ENCODE results near the gene QRFPR.
"Not testable (repeated sequence)": the region's sequence is repeated elsewhere in the genome, so short reads cannot be mapped to it uniquely, and the experiment has no call there.

QRFPR gene

DNA sequence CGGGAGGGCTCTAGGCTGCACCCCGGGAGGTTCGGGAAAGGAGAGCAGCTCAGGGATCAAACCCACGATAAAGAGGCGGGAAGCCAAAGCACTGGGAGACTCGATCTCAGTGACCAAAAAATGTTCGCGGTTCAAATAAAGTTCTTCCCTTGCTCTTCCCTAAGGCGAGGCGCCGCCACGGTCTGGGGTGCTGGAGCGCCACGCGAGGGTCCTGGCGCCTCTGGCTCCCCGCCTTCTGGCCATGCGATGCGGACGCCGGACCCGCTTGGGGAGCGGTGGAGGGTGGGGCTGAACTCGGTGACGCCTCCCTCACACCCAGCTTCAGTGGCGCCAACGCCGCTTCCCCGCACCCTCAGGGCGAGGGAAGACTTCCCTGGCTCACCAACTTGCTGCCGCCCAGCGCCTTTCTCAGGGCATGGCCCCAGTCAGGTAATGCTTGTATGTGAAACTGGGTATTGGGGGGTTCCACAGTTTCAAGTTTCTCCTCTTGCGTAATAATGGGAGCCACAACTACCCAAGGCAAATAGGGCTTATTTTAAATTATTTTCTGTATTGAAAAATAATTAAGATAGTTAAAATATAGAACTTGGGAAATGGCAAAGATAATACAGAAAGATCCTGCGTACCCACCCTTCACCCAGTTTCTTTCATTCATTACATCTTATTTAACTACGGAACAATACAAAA lies at the start of gene QRFPR:
Gene QRFPR (minus strand): TSS at position 243 of the 687 bp plus-strand sequence. CDS start 371 bp downstream, outside the sequence.
- peak; percentile 93 for TF ChIP-seq L3MBTL2 (conservative IDR thresholded peaks at IDR 0.05)
- TF ChIP-seq SP1 (IDR thresholded peaks at IDR 0.05) = no peak
- DNase-seq (ENCODE audit: extremely low spot score) = peak; percentile 61
- ChIA-PET CTCF (no interaction called here), POLR2A (no interaction called here)

DNA sequence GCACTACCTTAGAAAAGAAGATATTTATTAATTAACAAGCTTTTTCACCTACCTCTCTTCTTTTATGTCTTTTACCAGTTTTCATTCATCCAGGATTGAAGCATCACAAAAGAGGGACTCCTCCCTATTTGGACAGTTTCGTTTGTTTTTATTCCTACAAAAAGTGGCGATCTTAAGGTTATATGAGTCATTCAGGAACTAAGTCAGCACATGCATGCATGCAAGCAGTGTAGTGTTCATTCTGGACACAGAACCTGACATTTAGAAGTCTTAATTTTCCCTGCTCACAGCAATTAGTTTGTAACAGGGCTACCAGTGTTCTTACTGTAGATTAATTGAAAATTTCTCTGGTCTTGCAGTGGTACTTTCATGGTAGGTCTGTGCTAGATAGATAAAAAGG lies 47.9 kb upstream of the QRFPR start:
- DNase-seq (ENCODE audit: extremely low spot score) = no peak
- CTCF ChIA-PET = no interaction called here
- POLR2A ChIA-PET = no interaction called here
- TF ChIP-seq TARDBP (IDR thresholded peaks at IDR 0.05) (no peak), FOXK2 (IDR thresholded peaks at IDR 0.05) (no peak), ZNF384 (IDR thresholded peaks at IDR 0.05) (no peak), HDGF (IDR thresholded peaks at IDR 0.05; ENCODE audit: borderline replicate concordance) (no peak), LEF1 (IDR thresholded peaks at IDR 0.05; ENCODE audit: borderline replicate concordance) (no peak), NFRKB (IDR thresholded peaks at IDR 0.05) (no peak), BHLHE40 (IDR thresholded peaks at IDR 0.05; ENCODE audit: borderline replicate concordance) (no peak), L3MBTL2 (conservative IDR thresholded peaks at IDR 0.05) (no peak), CTBP1 (IDR thresholded peaks at IDR 0.05; ENCODE audit: borderline replicate concordance) (no peak), FOXA1 (IDR thresholded peaks at IDR 0.05) (no peak), ARNT (IDR thresholded peaks at IDR 0.05) (no peak), SP1 (IDR thresholded peaks at IDR 0.05) (no peak), ELF4 (IDR thresholded peaks at IDR 0.05) (no peak), FOXM1 (IDR thresholded peaks at IDR 0.05; ENCODE audit: borderline replicate concordance) (no peak), SUZ12 (IDR thresholded peaks at IDR 0.05) (no peak)
- TF ChIP-seq, protein P1, sequence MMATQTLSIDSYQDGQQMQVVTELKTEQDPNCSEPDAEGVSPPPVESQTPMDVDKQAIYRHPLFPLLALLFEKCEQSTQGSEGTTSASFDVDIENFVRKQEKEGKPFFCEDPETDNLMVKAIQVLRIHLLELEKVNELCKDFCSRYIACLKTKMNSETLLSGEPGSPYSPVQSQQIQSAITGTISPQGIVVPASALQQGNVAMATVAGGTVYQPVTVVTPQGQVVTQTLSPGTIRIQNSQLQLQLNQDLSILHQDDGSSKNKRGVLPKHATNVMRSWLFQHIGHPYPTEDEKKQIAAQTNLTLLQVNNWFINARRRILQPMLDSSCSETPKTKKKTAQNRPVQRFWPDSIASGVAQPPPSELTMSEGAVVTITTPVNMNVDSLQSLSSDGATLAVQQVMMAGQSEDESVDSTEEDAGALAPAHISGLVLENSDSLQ (IDR thresholded peaks at IDR 0.05) = no peak

DNA sequence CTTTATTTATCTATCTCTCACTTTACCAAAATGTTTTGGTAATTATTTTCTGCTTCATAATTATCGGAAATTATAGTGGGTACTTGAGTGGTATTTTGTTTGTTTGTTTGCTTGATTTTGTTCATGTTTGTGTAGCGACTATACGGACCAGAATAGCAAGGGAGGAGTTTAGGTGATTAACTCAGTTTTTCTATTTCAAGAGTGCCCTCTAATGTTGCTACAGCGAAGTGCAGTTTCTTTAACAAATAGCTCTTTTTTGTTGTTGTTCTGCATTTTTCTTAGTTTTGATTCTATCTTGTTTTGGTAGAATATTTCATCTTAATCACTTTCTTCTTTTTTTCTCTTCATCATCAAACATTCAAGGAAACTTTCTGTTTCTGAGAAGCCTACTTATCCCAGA lies 40.8 kb upstream of the QRFPR start:
- ChIA-PET CTCF (interaction anchor here (0.5 to 2.0 kb wide), 5 partner anchors 48 to 146 kb away, joined by 3 to 11 read pairs (median 3); no protein-coding TSS in a partner anchor), POLR2A (no interaction called here)
- DNase-seq (ENCODE audit: extremely low spot score) = peak; percentile 14
- TF ChIP-seq FOXA1 (IDR thresholded peaks at IDR 0.05) = no peak
- no peak for TF ChIP-seq TARDBP (IDR thresholded peaks at IDR 0.05)
- TF ChIP-seq ELF4 (IDR thresholded peaks at IDR 0.05) = no peak
- TF ChIP-seq, protein P1 (IDR thresholded peaks at IDR 0.05) = no peak
- TF ChIP-seq ZNF384 (IDR thresholded peaks at IDR 0.05) = no peak
- TF ChIP-seq CTBP1 (IDR thresholded peaks at IDR 0.05; ENCODE audit: borderline replicate concordance) = no peak
- TF ChIP-seq ARNT (IDR thresholded peaks at IDR 0.05) = no peak
- no peak for TF ChIP-seq LEF1 (IDR thresholded peaks at IDR 0.05; ENCODE audit: borderline replicate concordance)
- no peak for TF ChIP-seq BHLHE40 (IDR thresholded peaks at IDR 0.05; ENCODE audit: borderline replicate concordance)
- no peak for TF ChIP-seq FOXK2 (IDR thresholded peaks at IDR 0.05)
- TF ChIP-seq L3MBTL2 (conservative IDR thresholded peaks at IDR 0.05) = no peak
- no peak for TF ChIP-seq HDGF (IDR thresholded peaks at IDR 0.05; ENCODE audit: borderline replicate concordance)
- no peak for TF ChIP-seq FOXM1 (IDR thresholded peaks at IDR 0.05; ENCODE audit: borderline replicate concordance)
- no peak for TF ChIP-seq NFRKB (IDR thresholded peaks at IDR 0.05)
- no peak for TF ChIP-seq SP1 (IDR thresholded peaks at IDR 0.05)

DNA sequence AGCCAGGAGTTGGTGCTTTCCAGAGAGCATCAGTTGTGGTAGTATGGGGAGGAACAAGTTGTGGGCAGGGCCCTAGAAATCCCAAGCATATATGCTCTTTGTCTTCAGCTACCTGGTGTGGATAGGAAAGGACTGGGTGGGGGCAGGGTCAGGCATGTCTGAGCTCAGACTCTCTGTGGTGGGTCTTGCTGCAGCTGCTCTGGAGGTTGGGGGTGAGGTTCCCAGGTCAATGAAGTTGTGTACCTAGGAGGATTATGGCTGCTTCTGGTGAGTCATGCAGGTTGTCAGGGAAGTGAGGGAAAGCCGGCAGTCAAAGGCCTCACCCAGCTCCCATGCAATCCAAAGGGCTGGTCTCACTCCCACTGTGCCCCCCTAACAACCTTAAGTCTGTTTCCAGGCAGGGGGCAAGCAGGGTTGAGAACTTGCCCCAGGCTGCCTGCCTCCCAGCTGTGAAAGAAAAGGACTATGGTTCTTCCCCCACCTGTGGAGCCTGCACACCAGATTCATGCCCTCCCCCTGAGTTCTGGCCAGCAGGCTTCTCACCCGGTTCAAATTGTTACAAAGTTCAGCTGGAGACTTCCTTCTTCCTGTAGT lies 30.4 kb upstream of the QRFPR start:
- CTCF ChIA-PET = no interaction called here
- no peak for DNase-seq (ENCODE audit: extremely low spot score)
- TF ChIP-seq SUZ12 (IDR thresholded peaks at IDR 0.05) (no peak), LEF1 (IDR thresholded peaks at IDR 0.05; ENCODE audit: borderline replicate concordance) (no peak), HDGF (IDR thresholded peaks at IDR 0.05; ENCODE audit: borderline replicate concordance) (no peak), L3MBTL2 (conservative IDR thresholded peaks at IDR 0.05) (no peak), FOXA1 (IDR thresholded peaks at IDR 0.05) (no peak), ELF4 (IDR thresholded peaks at IDR 0.05) (no peak), NFRKB (IDR thresholded peaks at IDR 0.05) (no peak), CTBP1 (IDR thresholded peaks at IDR 0.05; ENCODE audit: borderline replicate concordance) (no peak), SP1 (IDR thresholded peaks at IDR 0.05) (no peak), FOXK2 (IDR thresholded peaks at IDR 0.05) (no peak), ZNF384 (IDR thresholded peaks at IDR 0.05) (no peak)
- TF ChIP-seq, protein P1 (IDR thresholded peaks at IDR 0.05) = no peak
- POLR2A ChIA-PET = no interaction called here

DNA sequence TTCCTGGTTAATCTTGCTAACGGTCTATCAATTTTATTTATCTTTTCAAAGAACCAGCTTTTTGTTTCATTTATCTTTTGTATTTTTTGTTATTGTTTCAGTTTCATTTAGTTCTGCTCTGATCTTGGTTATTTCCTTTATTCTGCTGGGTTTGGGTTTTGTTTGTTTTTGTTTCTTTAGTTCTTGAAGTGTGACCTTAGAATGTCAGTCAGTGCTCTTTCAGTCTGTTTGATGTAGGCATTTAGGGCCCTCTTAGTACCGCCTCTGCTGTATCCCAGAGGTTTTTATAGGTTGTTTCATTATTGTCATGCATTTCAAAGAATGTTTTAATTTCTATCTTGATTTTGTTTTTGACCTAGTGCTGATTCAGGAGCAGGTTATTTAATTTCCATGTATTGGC lies 27.7 kb upstream of the QRFPR start:
- DNase-seq (ENCODE audit: extremely low spot score); POLR2A ChIA-PET; CTCF ChIA-PET: not testable (repeated sequence)

DNA sequence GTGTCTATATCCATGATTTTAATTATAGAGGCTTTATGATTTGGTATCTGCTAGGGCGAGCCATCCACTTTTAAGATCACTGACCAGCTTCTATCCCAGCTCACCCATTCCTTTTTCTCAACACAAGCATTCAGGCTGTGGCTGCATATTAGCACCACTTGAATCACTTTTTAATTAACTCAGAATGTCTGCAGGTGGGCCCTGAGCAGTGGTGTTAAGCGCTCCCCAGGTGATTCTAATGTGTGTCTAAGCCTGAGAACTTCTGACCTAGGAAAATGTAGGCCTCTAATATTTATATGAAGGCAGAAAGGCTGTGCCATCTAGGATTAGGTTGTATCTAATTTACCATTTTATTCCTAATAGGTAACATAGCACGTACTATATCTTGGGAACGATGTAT lies 19.8 kb upstream of the QRFPR start:
- TF ChIP-seq, protein P1 (IDR thresholded peaks at IDR 0.05) = no peak
- TF ChIP-seq BHLHE40 (IDR thresholded peaks at IDR 0.05; ENCODE audit: borderline replicate concordance) (no peak), TARDBP (IDR thresholded peaks at IDR 0.05) (no peak), FOXM1 (IDR thresholded peaks at IDR 0.05; ENCODE audit: borderline replicate concordance) (no peak), L3MBTL2 (conservative IDR thresholded peaks at IDR 0.05) (no peak), SUZ12 (IDR thresholded peaks at IDR 0.05) (no peak), SP1 (IDR thresholded peaks at IDR 0.05) (no peak)
- ChIA-PET CTCF (no interaction called here), POLR2A (no interaction called here)
- DNase-seq (ENCODE audit: extremely low spot score) = no peak
